Progenitor cell of endocrine pancreas (in vitro differentiated cells): ENCODE measurements around the gene LRMDA. TPM values are rescaled to one million over a fixed set of nuclear protein-coding genes. Genes with fewer than 3 reads are reported as not detected.

Experiments used
- DNase-seq: peaks from one replicate; pipeline ENCODE4 v3.0.0; 2021; ENCODE audit warnings: low spot score; ENCODE audit not compliant: unreplicated experiment
- H3K27ac Mint-ChIP-seq: 2 replicates; pipeline ENCODE4 v1.8.0; 2021; ENCODE audit warnings: mild to moderate bottlenecking, moderate library complexity, mixed read lengths
- H3K27me3 Mint-ChIP-seq: 2 replicates; pipeline ENCODE4 v1.8.0; 2021; ENCODE audit warnings: mixed read lengths
- H3K36me3 Mint-ChIP-seq: 2 replicates; pipeline ENCODE4 v1.8.0; 2022; ENCODE audit warnings: mixed read lengths; ENCODE audit not compliant: insufficient read depth
- H3K4me1 Mint-ChIP-seq: 2 replicates; pipeline ENCODE4 v1.8.0; 2021; ENCODE audit warnings: low read depth, mixed read lengths
- H3K4me3 Mint-ChIP-seq: 2 replicates; pipeline ENCODE4 v1.8.0; 2021; ENCODE audit warnings: low read depth, mild to moderate bottlenecking, moderate library complexity, mixed read lengths
- H3K9me3 Mint-ChIP-seq: 2 replicates; pipeline ENCODE4 v1.8.0; 2021; ENCODE audit warnings: low read depth, mixed read lengths
- CTCF ChIP-seq: fragments of 200-600 bp; sonication (generic); IDR thresholded peaks from one replicate; pipeline ENCODE4 v1.5.0; 2021; ENCODE audit warnings: antibody characterized with exemption, mild to moderate bottlenecking; ENCODE audit not compliant: unreplicated experiment
- total RNA-seq: library from RNA; stranded (reverse); gene quantifications from 2 replicates; pipeline ENCODE4 v1.2.1, GENCODE V29; 2021

Gene LRMDA
- total RNA-seq, 1 donor from 2014 or later, result 6.5 TPM

- H3K27ac Mint-ChIP-seq, result no peak overlapping the region
- H3K9me3 Mint-ChIP-seq, result peaks cover 2% of the 10 kb centered on the region
- no peak overlapping the region for H3K4me3 Mint-ChIP-seq
- DNase-seq, result no peak
- no peaks in the 10 kb centered on the region for H3K27me3 Mint-ChIP-seq
- H3K36me3 Mint-ChIP-seq, result no peaks in the 10 kb centered on the region
- H3K4me1 Mint-ChIP-seq, result no peaks in the 10 kb centered on the region
- TF ChIP-seq CTCF, result no peak
Measured at GRCh38 chr10:76347832-76348231, 916.4 kb downstream of the LRMDA start.

DNA sequence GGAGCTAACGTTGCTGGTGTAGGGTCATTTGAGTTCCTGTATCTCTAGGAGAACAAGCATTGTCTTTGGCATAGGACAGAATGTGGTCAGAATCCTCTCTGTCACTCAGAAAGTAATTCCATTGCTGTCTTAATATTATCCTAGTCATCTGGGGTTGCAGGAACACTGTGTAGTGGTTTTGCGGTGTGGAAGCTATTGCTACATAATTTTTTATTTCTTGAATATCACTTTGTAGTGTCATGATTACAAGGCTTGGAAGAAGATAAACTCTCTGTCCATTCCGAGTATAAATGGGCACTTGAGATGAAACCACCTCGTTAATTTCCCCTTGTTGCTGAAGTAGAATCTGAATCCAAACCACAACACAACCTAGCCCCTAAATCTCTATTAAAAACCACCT is 919.2 kb downstream of the LRMDA start:
- Mint-ChIP-seq H3K9me3 (no peaks in the 10 kb centered on the region), H3K36me3 (no peaks in the 10 kb centered on the region), H3K4me1 (peaks cover 2% of the 10 kb centered on the region), H3K27ac (no peak overlapping the region), H3K27me3 (no peaks in the 10 kb centered on the region), H3K4me3 (no peak overlapping the region)
- no peak for DNase-seq
- no peak for TF ChIP-seq CTCF

- no peaks in the 10 kb centered on the region for H3K9me3 Mint-ChIP-seq
- TF ChIP-seq CTCF, result no peak
- H3K36me3 Mint-ChIP-seq, result no peaks in the 10 kb centered on the region
Measured at GRCh38 chr10:76352300-76352699, 920.9 kb downstream of the LRMDA start.

DNA sequence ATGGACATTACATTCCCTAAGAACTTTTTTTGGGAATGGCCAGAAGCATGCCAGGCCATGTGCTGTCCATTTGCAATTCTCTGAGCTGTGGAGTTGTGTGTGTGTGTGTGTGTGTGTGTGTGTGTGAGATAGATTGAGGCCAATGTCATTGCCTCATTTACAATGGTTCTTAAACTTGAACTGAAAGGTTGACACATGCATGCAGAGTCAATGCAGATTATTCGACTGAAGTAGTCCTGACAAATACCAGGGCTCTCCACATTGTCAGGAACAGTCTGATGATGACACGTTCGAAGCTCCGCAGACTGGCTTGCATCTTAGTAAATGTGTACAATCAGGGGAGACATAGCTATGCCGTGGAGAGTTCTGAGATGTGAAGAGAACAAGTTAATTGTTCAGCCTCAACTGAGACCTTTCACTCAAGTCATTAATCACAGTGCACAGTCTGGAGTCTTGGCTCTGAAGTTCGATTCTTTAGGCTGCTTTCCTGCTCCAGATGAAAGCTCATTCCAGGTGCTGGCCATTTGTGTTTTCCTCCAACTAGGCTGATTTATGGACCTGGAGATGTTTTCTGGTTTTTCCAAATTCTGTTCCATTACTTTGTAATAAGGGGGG is 921.9 kb downstream of the LRMDA start:
- H3K4me3 Mint-ChIP-seq, result no peak overlapping the region
- no peaks in the 10 kb centered on the region for H3K36me3 Mint-ChIP-seq
- no peak for DNase-seq
- H3K27me3 Mint-ChIP-seq, result no peaks in the 10 kb centered on the region
- no peak overlapping the region for H3K27ac Mint-ChIP-seq
- H3K9me3 Mint-ChIP-seq, result no peaks in the 10 kb centered on the region
- peaks cover 2% of the 10 kb centered on the region for H3K4me1 Mint-ChIP-seq
- no peak for TF ChIP-seq CTCF

More at GRCh38 chr10:76352300-76352699, 920.9 kb downstream of the LRMDA start:
- DNase-seq, result no peak
- H3K4me1 Mint-ChIP-seq, result peaks cover 2% of the 10 kb centered on the region
- H3K4me3 Mint-ChIP-seq, result no peak overlapping the region
- no peaks in the 10 kb centered on the region for H3K27me3 Mint-ChIP-seq
- H3K27ac Mint-ChIP-seq, result no peak overlapping the region

DNA sequence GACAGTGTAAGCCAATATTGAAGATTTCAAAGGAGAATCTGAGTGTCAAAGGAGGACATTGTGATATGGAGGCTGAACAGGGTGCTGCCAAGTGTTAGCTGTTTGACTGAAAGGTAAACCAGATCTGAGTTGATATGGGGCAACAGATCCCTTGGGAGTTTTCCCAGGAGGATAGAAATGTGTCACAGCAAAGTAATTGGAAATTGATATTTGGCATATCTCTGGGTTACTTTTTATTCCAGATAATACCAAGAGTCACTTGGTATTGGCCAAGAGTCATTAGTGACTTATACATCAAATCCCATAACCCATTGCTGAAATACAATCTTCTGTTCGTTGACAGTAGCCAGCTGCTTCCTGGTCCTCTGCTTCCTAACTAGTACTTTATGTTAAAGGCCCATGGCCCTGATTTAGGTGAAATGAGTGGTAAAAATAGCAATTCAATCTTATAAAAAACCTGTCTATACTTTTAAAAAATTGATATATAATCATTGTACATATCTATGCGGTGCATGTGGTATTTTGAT is 922.9 kb downstream of the LRMDA start:
- no peak for TF ChIP-seq CTCF
- Mint-ChIP-seq H3K36me3 (no peaks in the 10 kb centered on the region), H3K27ac (no peak overlapping the region), H3K27me3 (no peaks in the 10 kb centered on the region), H3K4me3 (no peak overlapping the region), H3K4me1 (peaks cover 3% of the 10 kb centered on the region), H3K9me3 (no peaks in the 10 kb centered on the region)
- no peak for DNase-seq
